ENCODE results near the gene SCN4A. TPM values are rescaled to one million over a fixed set of nuclear protein-coding genes. Genes with fewer than 3 reads are reported as not detected.

Gene SCN4A
- total and polyA plus RNA-seq, 2 of the 13 experiments (the other 11 are each of a cell fraction or from before 2014, with no cell fraction given), result 0.02 to 0.03 TPM

DNA sequence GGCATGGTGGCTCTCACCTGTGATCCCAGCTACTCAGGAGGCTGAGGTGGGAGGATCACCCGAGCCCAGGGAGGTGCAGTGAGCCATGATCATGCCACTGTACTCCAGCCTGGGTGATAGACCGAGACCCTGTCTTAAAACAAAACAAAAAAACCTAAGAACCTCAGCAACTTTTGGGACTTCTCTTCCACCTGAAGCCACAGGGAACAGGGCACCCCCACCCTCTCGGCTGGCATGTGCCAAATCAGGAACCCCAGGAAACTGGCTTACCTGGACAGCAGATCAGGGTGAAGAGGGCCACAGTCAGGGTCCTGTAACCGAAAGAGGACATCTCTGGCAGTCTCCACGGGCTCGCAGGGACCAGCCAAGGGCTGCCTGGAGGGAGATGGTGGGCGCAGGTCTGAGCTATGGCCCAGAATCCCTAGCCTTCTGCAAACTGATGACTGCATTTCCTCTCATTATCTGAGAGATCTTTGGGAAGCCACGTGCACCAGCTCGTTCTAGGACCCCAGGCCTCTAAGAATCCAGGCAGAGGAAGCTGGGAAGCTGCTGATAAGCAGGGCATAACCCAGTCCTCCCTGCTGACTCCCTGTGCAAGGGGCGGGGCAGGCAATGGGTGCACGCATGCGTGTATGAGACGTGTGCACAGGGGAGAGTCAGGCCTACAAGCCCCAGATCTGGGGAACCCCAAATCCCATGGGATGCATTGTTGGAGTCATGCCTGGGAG lies 33.8 kb upstream of the SCN4A start (continued):
- TF ChIP-seq PHF8 (CRISPR knock-in tag; IDR thresholded peaks at IDR 0.05), result no peak
- TF ChIP-seq PAF1 (CRISPR knock-in tag; IDR thresholded peaks at IDR 0.05), result no peak
- TF ChIP-seq POLR2AphosphoS2 (IDR thresholded peaks at IDR 0.05; ENCODE audit: low read depth, low read length), result no peak
- no peak for TF ChIP-seq ZNF569 (CRISPR knock-in tag; IDR thresholded peaks at IDR 0.05; ENCODE audit: borderline replicate concordance)
- peak; percentile 71 for TF ChIP-seq SAP130 (CRISPR knock-in tag; IDR thresholded peaks at IDR 0.05; ENCODE audit: low read depth)
- no peak for TF ChIP-seq ZNF44 (CRISPR knock-in tag; IDR thresholded peaks at IDR 0.05)
- no peak for TF ChIP-seq NR1H2 (CRISPR knock-in tag; IDR thresholded peaks at IDR 0.05; ENCODE audit: borderline replicate concordance, low read depth)
- peak; percentile 57; the same call in 1 of the 2 replicates for TF ChIP-seq MYC (CRISPR knock-in tag; IDR thresholded peaks at IDR 0.05; ENCODE audit: borderline replicate concordance)
- TF ChIP-seq CENPT (CRISPR knock-in tag; IDR thresholded peaks at IDR 0.05; ENCODE audit: low read depth), result no peak
- no peak for TF ChIP-seq HCFC1 (IDR thresholded peaks at IDR 0.05; ENCODE audit: low read depth, low read length)
- TF ChIP-seq EEA1 (CRISPR knock-in tag; IDR thresholded peaks at IDR 0.05; ENCODE audit: borderline replicate concordance), result no peak
- TF ChIP-seq, protein P1, sequence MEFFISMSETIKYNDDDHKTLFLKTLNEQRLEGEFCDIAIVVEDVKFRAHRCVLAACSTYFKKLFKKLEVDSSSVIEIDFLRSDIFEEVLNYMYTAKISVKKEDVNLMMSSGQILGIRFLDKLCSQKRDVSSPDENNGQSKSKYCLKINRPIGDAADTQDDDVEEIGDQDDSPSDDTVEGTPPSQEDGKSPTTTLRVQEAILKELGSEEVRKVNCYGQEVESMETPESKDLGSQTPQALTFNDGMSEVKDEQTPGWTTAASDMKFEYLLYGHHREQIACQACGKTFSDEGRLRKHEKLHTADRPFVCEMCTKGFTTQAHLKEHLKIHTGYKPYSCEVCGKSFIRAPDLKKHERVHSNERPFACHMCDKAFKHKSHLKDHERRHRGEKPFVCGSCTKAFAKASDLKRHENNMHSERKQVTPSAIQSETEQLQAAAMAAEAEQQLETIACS (CRISPR knock-in tag; IDR thresholded peaks at IDR 0.05), result no peak
- no peak for TF ChIP-seq ZNF296 (CRISPR knock-in tag; conservative IDR thresholded peaks at IDR 0.05)
- no peak for TF ChIP-seq ASH2L (IDR thresholded peaks at IDR 0.05; ENCODE audit: insufficient read length, low read depth, low read length)
- TF ChIP-seq RFXAP (CRISPR knock-in tag; IDR thresholded peaks at IDR 0.05; ENCODE audit: borderline replicate concordance), result no peak; the same call in 1 of the 2 replicates
- no peak for TF ChIP-seq ZSCAN5A (CRISPR knock-in tag; IDR thresholded peaks at IDR 0.05; ENCODE audit: borderline replicate concordance)
- peak; percentile 24; the same call in 1 of the 2 replicates for TF ChIP-seq UBTF (CRISPR knock-in tag; IDR thresholded peaks at IDR 0.05)
- TF ChIP-seq ZFP62 (CRISPR knock-in tag; IDR thresholded peaks at IDR 0.05), result no peak
- no peak for TF ChIP-seq CHD4 (IDR thresholded peaks at IDR 0.05; ENCODE audit: borderline replicate concordance, low read length)
- no peak for TF ChIP-seq TCF7L2 (IDR thresholded peaks at IDR 0.05; ENCODE audit: low read depth, low read length)
- no peak for TF ChIP-seq SOX5 (CRISPR knock-in tag; IDR thresholded peaks at IDR 0.05; ENCODE audit: borderline replicate concordance)
- TF ChIP-seq, protein P2, sequence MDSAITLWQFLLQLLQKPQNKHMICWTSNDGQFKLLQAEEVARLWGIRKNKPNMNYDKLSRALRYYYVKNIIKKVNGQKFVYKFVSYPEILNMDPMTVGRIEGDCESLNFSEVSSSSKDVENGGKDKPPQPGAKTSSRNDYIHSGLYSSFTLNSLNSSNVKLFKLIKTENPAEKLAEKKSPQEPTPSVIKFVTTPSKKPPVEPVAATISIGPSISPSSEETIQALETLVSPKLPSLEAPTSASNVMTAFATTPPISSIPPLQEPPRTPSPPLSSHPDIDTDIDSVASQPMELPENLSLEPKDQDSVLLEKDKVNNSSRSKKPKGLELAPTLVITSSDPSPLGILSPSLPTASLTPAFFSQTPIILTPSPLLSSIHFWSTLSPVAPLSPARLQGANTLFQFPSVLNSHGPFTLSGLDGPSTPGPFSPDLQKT (CRISPR knock-in tag; IDR thresholded peaks at IDR 0.05; ENCODE audit: borderline replicate concordance), result no peak
- no peak for TF ChIP-seq BCL3 (CRISPR knock-in tag; IDR thresholded peaks at IDR 0.05)

Data from HepG2 (cell line).